Measurements from ENCODE around the gene SMPD4.
"Not testable (repeated sequence)": the region's sequence is repeated elsewhere in the genome, so short reads cannot be mapped to it uniquely, and the experiment has no call there.

GRCh38 chr2:130228467-130229160 is 47.2 kb upstream of the SMPD4 start:
- TF ChIP-seq, protein P1, sequence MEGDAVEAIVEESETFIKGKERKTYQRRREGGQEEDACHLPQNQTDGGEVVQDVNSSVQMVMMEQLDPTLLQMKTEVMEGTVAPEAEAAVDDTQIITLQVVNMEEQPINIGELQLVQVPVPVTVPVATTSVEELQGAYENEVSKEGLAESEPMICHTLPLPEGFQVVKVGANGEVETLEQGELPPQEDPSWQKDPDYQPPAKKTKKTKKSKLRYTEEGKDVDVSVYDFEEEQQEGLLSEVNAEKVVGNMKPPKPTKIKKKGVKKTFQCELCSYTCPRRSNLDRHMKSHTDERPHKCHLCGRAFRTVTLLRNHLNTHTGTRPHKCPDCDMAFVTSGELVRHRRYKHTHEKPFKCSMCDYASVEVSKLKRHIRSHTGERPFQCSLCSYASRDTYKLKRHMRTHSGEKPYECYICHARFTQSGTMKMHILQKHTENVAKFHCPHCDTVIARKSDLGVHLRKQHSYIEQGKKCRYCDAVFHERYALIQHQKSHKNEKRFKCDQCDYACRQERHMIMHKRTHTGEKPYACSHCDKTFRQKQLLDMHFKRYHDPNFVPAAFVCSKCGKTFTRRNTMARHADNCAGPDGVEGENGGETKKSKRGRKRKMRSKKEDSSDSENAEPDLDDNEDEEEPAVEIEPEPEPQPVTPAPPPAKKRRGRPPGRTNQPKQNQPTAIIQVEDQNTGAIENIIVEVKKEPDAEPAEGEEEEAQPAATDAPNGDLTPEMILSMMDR (conservative IDR thresholded peaks at IDR 0.05), result not testable (repeated sequence)
- TF ChIP-seq ZFX (IDR thresholded peaks at IDR 0.05), result not testable (repeated sequence)

Measured in C4-2B (cell line).